GM12878 (cell line): ENCODE results near the gene NNMT. TPM values are rescaled to one million over a fixed set of nuclear protein-coding genes. Genes with fewer than 3 reads are reported as not detected.

Source experiments
- polyA plus RNA-seq, 11 experiments: library from polyadenylated mRNA; depleted of rRNA in 4 of 11; unstranded in 6 of 11; stranded (reverse) in 5 of 11; fragments of >200 nt; fragmentation: Nextera tagmentation in 4 of 11; fragmentation: Illumina TruSeq in 1 of 11; extraction: Ambion mirVana in 4 of 11; extraction: Trizol in 1 of 11; gene quantifications; 1 replicate in 1 of 11; 2 replicates in 10 of 11; pipeline versions ENCODE4 v1.2.1 to v1.2.3, GENCODE V29; 2011 to 2016; ENCODE audit warnings: inconsistent platforms in 2 of 11, missing spikeins in 2 of 11, low read depth in 1 of 11
- total RNA-seq, 4 experiments: library from RNA; depleted of rRNA in 3 of 4; stranded (reverse); fragments of >200 nt in 3 of 4; fragmentation: Illumina TruSeq in 1 of 4; extraction: Trizol in 1 of 4; gene quantifications; 2 replicates each; pipeline versions ENCODE4 v1.2.1 to v1.2.3, GENCODE V29; 2013 to 2021

Gene NNMT
- total and polyA plus RNA-seq, 10 of the 15 experiments (the other 5 are each of a cell fraction or from before 2014, with no cell fraction given), result 0.46 TPM; not detected in 9

Other genes with a start within 250 kb of the NNMT start
- not detected in 2 replicates for gene ZBTB16, start 236.7 kb upstream of the NNMT start, total RNA-seq (2014; rRNA removed)
- not detected in 2 replicates for gene ZBTB16, start 236.7 kb upstream of the NNMT start, total RNA-seq (2014; rRNA removed; fragmentation: Illumina TruSeq; extraction: Trizol)
- gene ZBTB16, start 236.7 kb upstream of the NNMT start, total RNA-seq (2021), result 0.13 and 0.38 TPM in 2 replicates
- not detected in 2 replicates for gene ZBTB16, start 236.7 kb upstream of the NNMT start, polyA plus RNA-seq (2011; rRNA removed)
- not detected in 2 replicates for gene ZBTB16, start 236.7 kb upstream of the NNMT start, polyA plus RNA-seq (2014; fragmentation: Illumina TruSeq; extraction: Trizol)
- gene ZBTB16, start 236.7 kb upstream of the NNMT start, polyA plus RNA-seq (2014; fragmentation: Nextera tagmentation; extraction: Ambion mirVana), result not detected
- not detected in 2 replicates for gene ZBTB16, start 236.7 kb upstream of the NNMT start, polyA plus RNA-seq (2014; rRNA removed)
- not detected for gene ZBTB16, start 236.7 kb upstream of the NNMT start, polyA plus RNA-seq (2016; fragmentation: Nextera tagmentation; extraction: Ambion mirVana)
- gene C11orf71, start 104.1 kb downstream of the NNMT start, total RNA-seq (2014; rRNA removed), result 7.7 and 9.4 TPM in 2 replicates
- 5.3 and 6.0 TPM in 2 replicates for gene C11orf71, start 104.1 kb downstream of the NNMT start, total RNA-seq (2014; rRNA removed; fragmentation: Illumina TruSeq; extraction: Trizol)
- 6.5 and 7.3 TPM in 2 replicates for gene C11orf71, start 104.1 kb downstream of the NNMT start, total RNA-seq (2021)
- gene C11orf71, start 104.1 kb downstream of the NNMT start, polyA plus RNA-seq (2011; rRNA removed), result 8.7 and 12.0 TPM in 2 replicates
- gene C11orf71, start 104.1 kb downstream of the NNMT start, polyA plus RNA-seq (2014; fragmentation: Illumina TruSeq; extraction: Trizol), result 4.9 and 5.4 TPM in 2 replicates
- 1 to 10 TPM; 1.4 to 3.4 TPM for gene C11orf71, start 104.1 kb downstream of the NNMT start, polyA plus RNA-seq (2014; fragmentation: Nextera tagmentation; extraction: Ambion mirVana)
- gene C11orf71, start 104.1 kb downstream of the NNMT start, polyA plus RNA-seq (2014; rRNA removed), result 9.1 and 10.4 TPM in 2 replicates
- gene C11orf71, start 104.1 kb downstream of the NNMT start, polyA plus RNA-seq (2016; fragmentation: Nextera tagmentation; extraction: Ambion mirVana), result 10 to 100 TPM in 1 of 2 experiments, 1 to 10 TPM in 1; 8.2 to 12.0 TPM
- gene RBM7, start 104.3 kb downstream of the NNMT start, total RNA-seq (2014; rRNA removed), result 21.5 and 21.7 TPM in 2 replicates
- 29.0 TPM in 2 replicates for gene RBM7, start 104.3 kb downstream of the NNMT start, total RNA-seq (2014; rRNA removed; fragmentation: Illumina TruSeq; extraction: Trizol)
- gene RBM7, start 104.3 kb downstream of the NNMT start, total RNA-seq (2021), result 17.2 and 19.5 TPM in 2 replicates
- 46.2 and 48.3 TPM in 2 replicates for gene RBM7, start 104.3 kb downstream of the NNMT start, polyA plus RNA-seq (2011; rRNA removed)
- gene RBM7, start 104.3 kb downstream of the NNMT start, polyA plus RNA-seq (2014; fragmentation: Illumina TruSeq; extraction: Trizol), result 32.2 and 45.1 TPM in 2 replicates
- gene RBM7, start 104.3 kb downstream of the NNMT start, polyA plus RNA-seq (2014; fragmentation: Nextera tagmentation; extraction: Ambion mirVana), result 10 to 100 TPM; 21.6 to 28.9 TPM
- 14.5 and 17.0 TPM in 2 replicates for gene RBM7, start 104.3 kb downstream of the NNMT start, polyA plus RNA-seq (2014; rRNA removed)
- 10 to 100 TPM; 23.2 to 29.5 TPM for gene RBM7, start 104.3 kb downstream of the NNMT start, polyA plus RNA-seq (2016; fragmentation: Nextera tagmentation; extraction: Ambion mirVana)
- gene REXO2, start 143.1 kb downstream of the NNMT start, total RNA-seq (2014; rRNA removed), result 5.4 and 6.0 TPM in 2 replicates
- 4.6 and 4.9 TPM in 2 replicates for gene REXO2, start 143.1 kb downstream of the NNMT start, total RNA-seq (2014; rRNA removed; fragmentation: Illumina TruSeq; extraction: Trizol)
- 4.0 and 5.1 TPM in 2 replicates for gene REXO2, start 143.1 kb downstream of the NNMT start, total RNA-seq (2021)
- 9.0 and 10.7 TPM in 2 replicates for gene REXO2, start 143.1 kb downstream of the NNMT start, polyA plus RNA-seq (2011; rRNA removed)
- gene REXO2, start 143.1 kb downstream of the NNMT start, polyA plus RNA-seq (2014; fragmentation: Illumina TruSeq; extraction: Trizol), result 2.6 and 4.9 TPM in 2 replicates
- 1 to 10 TPM; 3.3 to 6.4 TPM for gene REXO2, start 143.1 kb downstream of the NNMT start, polyA plus RNA-seq (2014; fragmentation: Nextera tagmentation; extraction: Ambion mirVana)
- 4.8 and 4.9 TPM in 2 replicates for gene REXO2, start 143.1 kb downstream of the NNMT start, polyA plus RNA-seq (2014; rRNA removed)
- 10 to 100 TPM; 11.0 to 12.5 TPM for gene REXO2, start 143.1 kb downstream of the NNMT start, polyA plus RNA-seq (2016; fragmentation: Nextera tagmentation; extraction: Ambion mirVana)